Prostate gland (tissue), 2 donors: ENCODE data around the gene TPRN.

Source experiments
- POLR2A ChIP-seq: fragments of 450-650 bp; IDR thresholded peaks from one replicate; pipeline ENCODE4 v1.6.1; 2016; ENCODE audit warnings: antibody characterized with exemption, mild to moderate bottlenecking
- TF ChIP-seq, protein P1 (sequence below), 4 experiments: fragments of 200-600 bp in 2 of 4; fragments of 450-650 bp in 2 of 4; sonication (generic) in 2 of 4; IDR thresholded peaks; 1 replicate in 3 of 4; 2 replicates in 1 of 4; pipeline ENCODE4 v1.5.1; 2016 to 2019; ENCODE audit warnings: antibody characterized with exemption in 4 of 4, mild to moderate bottlenecking in 2 of 4, moderate library complexity in 2 of 4

GRCh38 chr9:137241490-137242268 is 41.1 kb upstream of the TPRN start:
- TF ChIP-seq, protein P1, sequence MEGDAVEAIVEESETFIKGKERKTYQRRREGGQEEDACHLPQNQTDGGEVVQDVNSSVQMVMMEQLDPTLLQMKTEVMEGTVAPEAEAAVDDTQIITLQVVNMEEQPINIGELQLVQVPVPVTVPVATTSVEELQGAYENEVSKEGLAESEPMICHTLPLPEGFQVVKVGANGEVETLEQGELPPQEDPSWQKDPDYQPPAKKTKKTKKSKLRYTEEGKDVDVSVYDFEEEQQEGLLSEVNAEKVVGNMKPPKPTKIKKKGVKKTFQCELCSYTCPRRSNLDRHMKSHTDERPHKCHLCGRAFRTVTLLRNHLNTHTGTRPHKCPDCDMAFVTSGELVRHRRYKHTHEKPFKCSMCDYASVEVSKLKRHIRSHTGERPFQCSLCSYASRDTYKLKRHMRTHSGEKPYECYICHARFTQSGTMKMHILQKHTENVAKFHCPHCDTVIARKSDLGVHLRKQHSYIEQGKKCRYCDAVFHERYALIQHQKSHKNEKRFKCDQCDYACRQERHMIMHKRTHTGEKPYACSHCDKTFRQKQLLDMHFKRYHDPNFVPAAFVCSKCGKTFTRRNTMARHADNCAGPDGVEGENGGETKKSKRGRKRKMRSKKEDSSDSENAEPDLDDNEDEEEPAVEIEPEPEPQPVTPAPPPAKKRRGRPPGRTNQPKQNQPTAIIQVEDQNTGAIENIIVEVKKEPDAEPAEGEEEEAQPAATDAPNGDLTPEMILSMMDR (IDR thresholded peaks at IDR 0.05) = no peak
- TF ChIP-seq POLR2A = no peak
